HCT116 (cell line): ENCODE data around the gene ADI1.

ENCODE experiments used
- EZH2 ChIP-seq: fragments of 200-600 bp; sonication (generic); IDR thresholded peaks from 2 replicates; pipeline ENCODE4 v1.6.1; 2017; ENCODE audit warnings: antibody characterized with exemption, mixed run types
- EZH2phosphoT487 ChIP-seq: fragments of 200-600 bp; IDR thresholded peaks from 2 replicates; pipeline ENCODE4 v1.6.1; 2018; ENCODE audit warnings: antibody characterized with exemption, borderline replicate concordance
- POLR2A ChIP-seq: IDR thresholded peaks from 2 replicates; pipeline ENCODE4 v1.7.0; 2011; ENCODE audit warnings: borderline replicate concordance; ENCODE audit not compliant: insufficient read depth, insufficient read length; ENCODE audit errors: extremely low read depth
- POLR2AphosphoS5 ChIP-seq: IDR thresholded peaks from 2 replicates; pipeline ENCODE4 v1.6.1; 2011; ENCODE audit warnings: mild to moderate bottlenecking, low read depth, low read length, moderate library complexity
- YY1 ChIP-seq: IDR thresholded peaks from 2 replicates; pipeline ENCODE4 v1.6.1; 2011; ENCODE audit warnings: low read length, low read depth, moderate library complexity, mild to moderate bottlenecking; ENCODE audit not compliant: insufficient replicate concordance; ENCODE audit errors: extremely low read depth
- ZNF274 ChIP-seq: fragments of 200-500 bp; sonication (Bioruptor generic); IDR thresholded peaks from 2 replicates; pipeline ENCODE4 v1.6.1; 2014; ENCODE audit warnings: mild to moderate bottlenecking, low read depth, low read length, inconsistent platforms
- TF ChIP-seq, protein P1 (sequence below), 3 experiments: fragments of 200-600 bp in 1 of 3; sonication (generic) in 1 of 3; IDR thresholded peaks in 2 of 3; conservative IDR thresholded peaks in 1 of 3; 2 replicates each; pipeline ENCODE4 v1.5.1; 2012 to 2017; ENCODE audit warnings: low read depth in 2 of 3, low read length in 2 of 3, antibody characterized with exemption in 1 of 3, borderline replicate concordance in 1 of 3, control low read depth in 1 of 3, mild to moderate bottlenecking in 1 of 3, mixed read lengths in 1 of 3, mixed run types in 1 of 3, moderate library complexity in 1 of 3; ENCODE audit not compliant: insufficient read depth in 1 of 3
- TF ChIP-seq, protein P2 (sequence below): IDR thresholded peaks from 2 replicates; pipeline ENCODE4 v1.6.1; 2011; ENCODE audit warnings: mild to moderate bottlenecking, low read length, moderate library complexity; ENCODE audit not compliant: insufficient replicate concordance; ENCODE audit errors: extremely low read depth

DNA sequence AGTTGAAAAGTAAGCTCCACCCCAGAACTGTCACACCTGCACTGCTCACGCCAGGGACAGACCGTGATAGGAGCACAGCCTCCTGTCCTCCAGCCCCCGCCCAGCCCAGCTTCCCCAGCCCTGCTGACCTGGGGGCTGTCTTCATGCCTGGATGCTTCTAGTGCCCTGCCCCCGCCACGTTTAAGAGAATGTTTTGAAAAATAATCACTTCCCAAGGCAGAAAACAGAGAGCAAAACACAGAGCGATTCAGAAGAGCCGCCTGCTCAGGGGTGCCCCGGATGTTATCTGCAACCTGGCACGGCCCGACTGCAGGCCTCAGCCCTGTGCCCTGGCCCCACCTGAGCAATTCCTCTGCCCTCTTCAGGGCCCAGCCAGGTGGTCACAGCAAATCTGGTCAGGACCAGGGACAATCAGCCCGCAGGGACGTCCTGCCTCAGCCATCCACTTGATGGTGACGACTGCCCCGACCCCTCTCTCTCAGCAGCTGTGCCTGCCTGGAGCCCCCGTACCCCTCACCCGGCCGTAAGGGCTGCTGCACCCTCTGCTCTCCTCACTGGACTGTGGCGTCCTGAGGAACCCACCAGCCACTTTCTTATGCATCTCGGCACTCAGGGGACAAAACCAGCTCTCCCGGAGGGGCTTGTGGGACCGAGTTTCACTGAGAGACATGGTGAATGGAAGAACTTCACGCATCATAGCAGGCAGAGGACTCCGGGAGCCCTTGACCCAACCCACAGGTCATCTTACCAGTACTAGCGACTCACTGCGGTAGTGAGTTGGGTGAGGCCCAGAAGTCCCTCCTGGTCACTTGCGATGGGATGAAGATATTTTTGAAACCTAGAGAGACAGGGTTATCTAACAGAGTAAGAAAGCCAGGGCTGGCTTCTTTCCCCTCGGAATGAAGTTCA, 30.2 kb downstream of the ADI1 start:
- TF ChIP-seq YY1: no peak
- TF ChIP-seq POLR2A: no peak
- TF ChIP-seq, protein P1, sequence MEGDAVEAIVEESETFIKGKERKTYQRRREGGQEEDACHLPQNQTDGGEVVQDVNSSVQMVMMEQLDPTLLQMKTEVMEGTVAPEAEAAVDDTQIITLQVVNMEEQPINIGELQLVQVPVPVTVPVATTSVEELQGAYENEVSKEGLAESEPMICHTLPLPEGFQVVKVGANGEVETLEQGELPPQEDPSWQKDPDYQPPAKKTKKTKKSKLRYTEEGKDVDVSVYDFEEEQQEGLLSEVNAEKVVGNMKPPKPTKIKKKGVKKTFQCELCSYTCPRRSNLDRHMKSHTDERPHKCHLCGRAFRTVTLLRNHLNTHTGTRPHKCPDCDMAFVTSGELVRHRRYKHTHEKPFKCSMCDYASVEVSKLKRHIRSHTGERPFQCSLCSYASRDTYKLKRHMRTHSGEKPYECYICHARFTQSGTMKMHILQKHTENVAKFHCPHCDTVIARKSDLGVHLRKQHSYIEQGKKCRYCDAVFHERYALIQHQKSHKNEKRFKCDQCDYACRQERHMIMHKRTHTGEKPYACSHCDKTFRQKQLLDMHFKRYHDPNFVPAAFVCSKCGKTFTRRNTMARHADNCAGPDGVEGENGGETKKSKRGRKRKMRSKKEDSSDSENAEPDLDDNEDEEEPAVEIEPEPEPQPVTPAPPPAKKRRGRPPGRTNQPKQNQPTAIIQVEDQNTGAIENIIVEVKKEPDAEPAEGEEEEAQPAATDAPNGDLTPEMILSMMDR (IDR thresholded peaks at IDR 0.05 in 2 of 3, conservative IDR thresholded peaks at IDR 0.05 in 1 of 3; ENCODE audit: borderline replicate concordance in 1 of 3, insufficient read depth in 1 of 3, low read depth in 2 of 3, low read length in 2 of 3): no peak
- TF ChIP-seq, protein P2, sequence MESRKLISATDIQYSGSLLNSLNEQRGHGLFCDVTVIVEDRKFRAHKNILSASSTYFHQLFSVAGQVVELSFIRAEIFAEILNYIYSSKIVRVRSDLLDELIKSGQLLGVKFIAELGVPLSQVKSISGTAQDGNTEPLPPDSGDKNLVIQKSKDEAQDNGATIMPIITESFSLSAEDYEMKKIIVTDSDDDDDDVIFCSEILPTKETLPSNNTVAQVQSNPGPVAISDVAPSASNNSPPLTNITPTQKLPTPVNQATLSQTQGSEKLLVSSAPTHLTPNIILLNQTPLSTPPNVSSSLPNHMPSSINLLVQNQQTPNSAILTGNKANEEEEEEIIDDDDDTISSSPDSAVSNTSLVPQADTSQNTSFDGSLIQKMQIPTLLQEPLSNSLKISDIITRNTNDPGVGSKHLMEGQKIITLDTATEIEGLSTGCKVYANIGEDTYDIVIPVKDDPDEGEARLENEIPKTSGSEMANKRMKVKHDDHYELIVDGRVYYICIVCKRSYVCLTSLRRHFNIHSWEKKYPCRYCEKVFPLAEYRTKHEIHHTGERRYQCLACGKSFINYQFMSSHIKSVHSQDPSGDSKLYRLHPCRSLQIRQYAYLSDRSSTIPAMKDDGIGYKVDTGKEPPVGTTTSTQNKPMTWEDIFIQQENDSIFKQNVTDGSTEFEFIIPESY: no peak
- no peak for TF ChIP-seq POLR2AphosphoS5
- no peak for TF ChIP-seq ZNF274
- no peak for TF ChIP-seq EZH2
- TF ChIP-seq EZH2phosphoT487: no peak
